Right lobe of liver (tissue), 4 donors: ENCODE results near the gene DCPS.
A peak's percentile ranks its signal among the peaks of the same experiment; 100 is the strongest.

ENCODE experiments used
- CTCF ChIP-seq, 4 donors: fragments of 200-600 bp in 3 of 4; fragments of 450-650 bp in 1 of 4; IDR thresholded peaks; one replicate each; pipeline versions ENCODE4 v1.5.1 to v1.8.0; 2016 to 2022; ENCODE audit warnings: antibody characterized with exemption in 4 of 4, mild to moderate bottlenecking in 2 of 4
- POLR2A ChIP-seq: fragments of 450-650 bp; IDR thresholded peaks from one replicate; pipeline ENCODE4 v1.6.1; 2017; ENCODE audit warnings: antibody characterized with exemption, mild to moderate bottlenecking
- donor health status: DM: no; HTN: no; CAD: no.
- donor health status: DM: no; HTN: no; CAD: no.
- donor health status: DM: no; HTN: yes; CAD: no.

- TF ChIP-seq CTCF (IDR thresholded peaks at IDR 0.05) = no peak
- peak; percentile 88 for TF ChIP-seq POLR2A
These were observed 34.9 kb upstream of the DCPS start, which contains the start of the genes FOXRED1 and SRPRA for GRCh38 chr11:126268708-126269579.
